Spleen (tissue), 11 donors: Measurements from ENCODE around the gene SCNM1. TPM values are rescaled to one million over a fixed set of nuclear protein-coding genes. Genes with fewer than 3 reads are reported as not detected.

Experiments
- DNase-seq: peaks from one replicate; pipeline ENCODE4 v3.0.0-alpha.2; 2020
- H3K27ac ChIP-seq, 8 donors: fragments of 200-600 bp; sonication (generic) in 7 of 8; 1 replicate in 4 of 8; 2 replicates in 4 of 8; pipeline versions ENCODE4 v1.5.0 to v1.8.0; 2016 to 2021; ENCODE audit warnings: inconsistent platforms in 4 of 8, mild to moderate bottlenecking in 4 of 8, moderate library complexity in 1 of 8
- H3K27me3 ChIP-seq, 7 donors: fragments of 200-600 bp; sonication (generic) in 6 of 7; replicated peaks in 1 of 7; 1 replicate in 4 of 7; 2 replicates in 3 of 7; pipeline versions ENCODE4 v1.5.0 to v1.8.0; 2016 to 2021; ENCODE audit warnings: inconsistent platforms in 3 of 7, mild to moderate bottlenecking in 1 of 7
- H3K36me3 ChIP-seq, 6 donors: fragments of 200-600 bp; sonication (generic) in 5 of 6; 1 replicate in 4 of 6; 2 replicates in 2 of 6; pipeline versions ENCODE4 v1.5.0 to v1.8.0; 2016 to 2021; ENCODE audit warnings: inconsistent platforms in 2 of 6
- H3K4me1 ChIP-seq, 6 donors: fragments of 200-600 bp; sonication (generic) in 5 of 6; 1 replicate in 3 of 6; 2 replicates in 3 of 6; pipeline versions ENCODE4 v1.5.0 to v1.8.0; 2016 to 2021; ENCODE audit warnings: inconsistent platforms in 3 of 6
- H3K4me3 ChIP-seq, 8 donors: fragments of 200-600 bp; sonication (generic) in 7 of 8; 1 replicate in 4 of 8; 2 replicates in 4 of 8; pipeline versions ENCODE4 v1.5.0 to v1.8.0; 2016 to 2021; ENCODE audit warnings: inconsistent platforms in 4 of 8, mild to moderate bottlenecking in 4 of 8, moderate library complexity in 2 of 8
- H3K9me3 ChIP-seq, 8 donors: fragments of 200-600 bp; sonication (generic) in 7 of 8; 1 replicate in 4 of 8; 2 replicates in 4 of 8; pipeline versions ENCODE4 v1.5.0 to v1.8.0; 2016 to 2021; ENCODE audit warnings: inconsistent platforms in 4 of 8
- POLR2A ChIP-seq, 3 donors: fragments of 450-650 bp; IDR thresholded peaks; one replicate each; pipeline ENCODE4 v1.5.1; 2017; ENCODE audit warnings: antibody characterized with exemption in 3 of 3, mild to moderate bottlenecking in 1 of 3
- POLR2AphosphoS5 ChIP-seq, 3 donors: sonication (generic); formaldehyde crosslinking; IDR thresholded peaks; one replicate each; pipeline ENCODE4 v1.5.1; 2017; ENCODE audit warnings: antibody characterized with exemption in 3 of 3
- WGBS, 5 donors: extraction: QIAGEN DNeasy Blood & Tissue Kit in 3 of 5; methylation state at CpG; one replicate each; pipeline versions ENCODE4 v1.1.5 to v1.1.7; 2013 to 2018; 5-methylcytosine and 5-hydroxymethylcytosine counted together
- intact Hi-C: fragments of 100-400 bp; cut with DNase I; formaldehyde crosslinking; loops from one replicate; pipeline ENCODE4 v1.15.0; 2023; ENCODE audit warnings: low total_unique reads
- polyA plus RNA-seq, 3 donors: library from polyadenylated mRNA; stranded (reverse); fragments of 200-250 nt; gene quantifications; one replicate each; pipeline ENCODE4 v1.2.1, GENCODE V29; 2013
- total RNA-seq, 7 donors: library from RNA; depleted of rRNA in 3 of 7; stranded (reverse); fragments of >200 nt in 3 of 7; fragmentation: NEBNext Ultra II Directional in 4 of 7; extraction: Animal tissue kit (Norgen Biotek cat#: 25700) in 4 of 7; gene quantifications; one replicate each; pipeline versions ENCODE4 v1.1.0 to v1.2.1, GENCODE V29; 2016 to 2021
- TF ChIP-seq, protein P1 (sequence below), 11 experiments: fragments of 200-600 bp in 7 of 11; fragments of 450-650 bp in 4 of 11; sonication (generic) in 4 of 11; IDR thresholded peaks in 8 of 11; conservative IDR thresholded peaks in 3 of 11; 1 replicate in 7 of 11; 2 replicates in 4 of 11; pipeline versions ENCODE4 v1.4.0 to v1.8.0; 2016 to 2021; ENCODE audit warnings: antibody characterized with exemption in 11 of 11, inconsistent platforms in 4 of 11, mild to moderate bottlenecking in 1 of 11
- donor health status: healthy with polysubstance abuse.
- donor health status: DM: no; HTN: no; CAD: no; lungs with moderate emphysema.
- donor health status: DM: no; HTN: no; CAD: no.
- donor health status: Bipolar disorder and iron deficiency.
- donor health status: healthy.
- donor health status: DM: no; HTN: no; CAD: no.
- donor health status: DM: yes; HTN: yes; CAD: no.

The SCNM1 gene
- total and polyA plus RNA-seq, 10 donors = 36.2 to 96.2 (median 49.8) TPM

DNA sequence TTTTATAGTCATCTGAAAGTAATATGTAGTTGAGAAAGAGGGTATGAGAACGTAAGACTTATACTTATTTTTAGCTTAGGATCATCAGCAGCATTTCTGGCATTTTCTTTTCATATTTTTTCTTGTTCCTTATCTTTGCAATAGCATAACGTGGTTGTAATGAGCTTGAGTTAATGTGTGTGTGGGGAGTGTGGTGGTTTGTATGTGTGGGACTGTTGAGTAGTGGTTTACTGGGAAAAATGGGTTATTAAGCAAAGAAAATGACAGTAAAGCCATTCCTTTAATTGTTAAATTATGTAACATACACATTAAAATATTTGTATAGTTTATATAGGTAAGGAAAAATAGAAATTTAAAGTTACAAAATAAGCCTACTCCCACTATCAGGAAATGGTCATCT lies 47.6 kb downstream of the SCNM1 start:
- Histone ChIP-seq H3K27me3 (no peaks in the 10 kb centered on the region), H3K4me3 (no peak overlapping the region), H3K27ac (no peak overlapping the region), H3K36me3 (peaks cover 0 to 86% (median 15%) of the 10 kb centered on the region in 6 donors), H3K9me3 (no peaks in the 10 kb centered on the region), H3K4me1 (peaks cover 5 to 57% (median 18%) of the 10 kb centered on the region in 6 donors)
- no peak for TF ChIP-seq POLR2AphosphoS5 (IDR thresholded peaks at IDR 0.05)
- TF ChIP-seq, protein P1, sequence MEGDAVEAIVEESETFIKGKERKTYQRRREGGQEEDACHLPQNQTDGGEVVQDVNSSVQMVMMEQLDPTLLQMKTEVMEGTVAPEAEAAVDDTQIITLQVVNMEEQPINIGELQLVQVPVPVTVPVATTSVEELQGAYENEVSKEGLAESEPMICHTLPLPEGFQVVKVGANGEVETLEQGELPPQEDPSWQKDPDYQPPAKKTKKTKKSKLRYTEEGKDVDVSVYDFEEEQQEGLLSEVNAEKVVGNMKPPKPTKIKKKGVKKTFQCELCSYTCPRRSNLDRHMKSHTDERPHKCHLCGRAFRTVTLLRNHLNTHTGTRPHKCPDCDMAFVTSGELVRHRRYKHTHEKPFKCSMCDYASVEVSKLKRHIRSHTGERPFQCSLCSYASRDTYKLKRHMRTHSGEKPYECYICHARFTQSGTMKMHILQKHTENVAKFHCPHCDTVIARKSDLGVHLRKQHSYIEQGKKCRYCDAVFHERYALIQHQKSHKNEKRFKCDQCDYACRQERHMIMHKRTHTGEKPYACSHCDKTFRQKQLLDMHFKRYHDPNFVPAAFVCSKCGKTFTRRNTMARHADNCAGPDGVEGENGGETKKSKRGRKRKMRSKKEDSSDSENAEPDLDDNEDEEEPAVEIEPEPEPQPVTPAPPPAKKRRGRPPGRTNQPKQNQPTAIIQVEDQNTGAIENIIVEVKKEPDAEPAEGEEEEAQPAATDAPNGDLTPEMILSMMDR (IDR thresholded peaks at IDR 0.05 in 8 of 11, conservative IDR thresholded peaks at IDR 0.05 in 3 of 11) = no peak
- TF ChIP-seq POLR2A (IDR thresholded peaks at IDR 0.05) = no peak
- WGBS, 5 donors = 30 to 59% (median 37%) methylated on average over 2 of the region's 2 CpGs
- intact Hi-C loops = no loop called here
- DNase-seq = no peak

Other genes starting within 250 kb of the SCNM1 start
- 10 to 100 TPM; 50.0 to 82.4 (median 62.7) TPM for gene SETDB1, start 239.8 kb upstream of the SCNM1 start, total RNA-seq
- gene SETDB1, start 239.8 kb upstream of the SCNM1 start, polyA plus RNA-seq = 10 to 100 TPM; 16.9 to 28.0 (median 27.7) TPM
- 100 to 1,000 TPM in 3 of 7 donors, 10 to 100 TPM in 4; 71.8 to 128 (median 98.1) TPM for gene CERS2, start 191.3 kb upstream of the SCNM1 start, total RNA-seq
- 10 to 100 TPM; 63.4 to 69.9 (median 65.1) TPM for gene CERS2, start 191.3 kb upstream of the SCNM1 start, polyA plus RNA-seq
- gene ANXA9, start 183.9 kb upstream of the SCNM1 start, total RNA-seq = under 1 TPM in 5 of 7 donors, not detected in 2; 0.13 to 0.92 (median 0.51) TPM
- under 1 TPM; 0.12 to 0.32 (median 0.22) TPM for gene ANXA9, start 183.9 kb upstream of the SCNM1 start, polyA plus RNA-seq
- gene MINDY1, start 159.2 kb upstream of the SCNM1 start, total RNA-seq = 10 to 100 TPM; 23.8 to 51.1 (median 31.4) TPM
- gene MINDY1, start 159.2 kb upstream of the SCNM1 start, polyA plus RNA-seq = 10 to 100 TPM in 1 of 3 donors, 1 to 10 TPM in 2; 3.3 to 10.4 (median 3.9) TPM
- 10 to 100 TPM; 15.7 to 22.6 (median 17.7) TPM for gene PRUNE1, start 157.7 kb upstream of the SCNM1 start, total RNA-seq
- 10 to 100 TPM in 1 of 3 donors, 1 to 10 TPM in 2; 9.2 to 12.8 (median 9.9) TPM for gene PRUNE1, start 157.7 kb upstream of the SCNM1 start, polyA plus RNA-seq
- 1 to 10 TPM in 3 of 7 donors, under 1 TPM in 4; 0.33 to 1.4 (median 0.77) TPM for gene BNIPL, start 129.6 kb upstream of the SCNM1 start, total RNA-seq
- gene BNIPL, start 129.6 kb upstream of the SCNM1 start, polyA plus RNA-seq = under 1 TPM; 0.50 to 0.85 (median 0.61) TPM
- 1 to 10 TPM; 1.8 to 5.5 (median 3.4) TPM for gene C1orf56, start 118.4 kb upstream of the SCNM1 start, total RNA-seq
- gene C1orf56, start 118.4 kb upstream of the SCNM1 start, polyA plus RNA-seq = 1 to 10 TPM; 1.4 to 2.8 (median 2.6) TPM
- 100 to 1,000 TPM; 158 to 245 (median 208) TPM for gene CDC42SE1, start 106.5 kb upstream of the SCNM1 start, total RNA-seq
- 10 to 100 TPM; 57.0 to 75.4 (median 72.6) TPM for gene CDC42SE1, start 106.5 kb upstream of the SCNM1 start, polyA plus RNA-seq
- gene MLLT11, start 105.7 kb upstream of the SCNM1 start, total RNA-seq = 1 to 10 TPM in 4 of 7 donors, under 1 TPM in 3; 0.50 to 2.6 (median 1.1) TPM
- under 1 TPM; 0.52 to 0.91 (median 0.61) TPM for gene MLLT11, start 105.7 kb upstream of the SCNM1 start, polyA plus RNA-seq
- gene GABPB2, start 95.4 kb upstream of the SCNM1 start, total RNA-seq = 10 to 100 TPM; 12.3 to 22.8 (median 17.5) TPM
- 1 to 10 TPM; 3.0 to 7.1 (median 3.9) TPM for gene GABPB2, start 95.4 kb upstream of the SCNM1 start, polyA plus RNA-seq
- gene SEMA6C, start 19.5 kb upstream of the SCNM1 start, total RNA-seq = 1 to 10 TPM; 2.0 to 9.4 (median 4.1) TPM
- gene SEMA6C, start 19.5 kb upstream of the SCNM1 start, polyA plus RNA-seq = 1 to 10 TPM; 3.2 to 5.8 (median 4.4) TPM
- 10 to 100 TPM; 26.3 to 48.0 (median 35.3) TPM for gene TNFAIP8L2, start 9.5 kb upstream of the SCNM1 start, total RNA-seq
- 10 to 100 TPM; 58.8 to 63.4 (median 61.9) TPM for gene TNFAIP8L2, start 9.5 kb upstream of the SCNM1 start, polyA plus RNA-seq
- 10 to 100 TPM in 1 of 7 donors, 1 to 10 TPM in 6; 3.7 to 10.0 (median 4.6) TPM for gene LYSMD1, start 242 bp upstream of the SCNM1 start, total RNA-seq
- 1 to 10 TPM; 2.5 to 4.8 (median 2.8) TPM for gene LYSMD1, start 242 bp upstream of the SCNM1 start, polyA plus RNA-seq
- 1 to 10 TPM in 1 of 7 donors, under 1 TPM in 3, not detected in 3; 0.60 to 2.0 (median 0.86) TPM for gene TMOD4, start 9.8 kb downstream of the SCNM1 start, total RNA-seq
- gene TMOD4, start 9.8 kb downstream of the SCNM1 start, polyA plus RNA-seq = under 1 TPM; 0.44 to 0.99 (median 0.76) TPM
- gene VPS72, start 24.1 kb downstream of the SCNM1 start, total RNA-seq = 10 to 100 TPM; 23.1 to 37.7 (median 31.5) TPM
- gene VPS72, start 24.1 kb downstream of the SCNM1 start, polyA plus RNA-seq = 10 to 100 TPM; 24.9 to 43.1 (median 31.0) TPM
- 10 to 100 TPM; 48.0 to 83.6 (median 60.6) TPM for gene PIP5K1A, start 32.4 kb downstream of the SCNM1 start, total RNA-seq
- gene PIP5K1A, start 32.4 kb downstream of the SCNM1 start, polyA plus RNA-seq = 10 to 100 TPM; 12.8 to 23.7 (median 16.5) TPM
- 100 to 1,000 TPM in 5 of 7 donors, 10 to 100 TPM in 2; 90.8 to 157 (median 121) TPM for gene PSMD4, start 88.6 kb downstream of the SCNM1 start, total RNA-seq
- gene PSMD4, start 88.6 kb downstream of the SCNM1 start, polyA plus RNA-seq = 100 to 1,000 TPM; 149 to 180 (median 156) TPM
- gene ZNF687, start 116.2 kb downstream of the SCNM1 start, total RNA-seq = 10 to 100 TPM; 27.3 to 46.6 (median 33.4) TPM
- gene ZNF687, start 116.2 kb downstream of the SCNM1 start, polyA plus RNA-seq = 10 to 100 TPM in 1 of 3 donors, 1 to 10 TPM in 2; 9.1 to 17.7 (median 9.8) TPM
- gene PI4KB, start 161.3 kb downstream of the SCNM1 start, total RNA-seq = 10 to 100 TPM; 63.7 to 85.4 (median 69.5) TPM
- 10 to 100 TPM; 25.6 to 41.4 (median 30.8) TPM for gene PI4KB, start 161.3 kb downstream of the SCNM1 start, polyA plus RNA-seq
- gene RFX5, start 181.1 kb downstream of the SCNM1 start, total RNA-seq = 10 to 100 TPM; 75.9 to 96.1 (median 92.2) TPM
- 10 to 100 TPM; 30.8 to 57.8 (median 40.3) TPM for gene RFX5, start 181.1 kb downstream of the SCNM1 start, polyA plus RNA-seq
- 100 to 1,000 TPM in 2 of 7 donors, 10 to 100 TPM in 5; 56.1 to 114 (median 90.3) TPM for gene SELENBP1, start 206.6 kb downstream of the SCNM1 start, total RNA-seq
- gene SELENBP1, start 206.6 kb downstream of the SCNM1 start, polyA plus RNA-seq = 10 to 100 TPM; 17.3 to 77.8 (median 47.5) TPM
- gene PSMB4, start 233.4 kb downstream of the SCNM1 start, total RNA-seq = 100 to 1,000 TPM; 184 to 219 (median 201) TPM
- 100 to 1,000 TPM; 320 to 371 (median 354) TPM for gene PSMB4, start 233.4 kb downstream of the SCNM1 start, polyA plus RNA-seq